ENCODE results near the gene TSPAN18.

The TSPAN18 gene

GRCh38 chr11:44903518-44903917 is 176.8 kb downstream of the TSPAN18 start:
- DNase-seq: no peak

- no peak for DNase-seq
Measured at GRCh38 chr11:44904261-44905020, 177.7 kb downstream of the TSPAN18 start.

GRCh38 chr11:44905131-44905866 is 178.5 kb downstream of the TSPAN18 start:
- no peak for DNase-seq

DNA sequence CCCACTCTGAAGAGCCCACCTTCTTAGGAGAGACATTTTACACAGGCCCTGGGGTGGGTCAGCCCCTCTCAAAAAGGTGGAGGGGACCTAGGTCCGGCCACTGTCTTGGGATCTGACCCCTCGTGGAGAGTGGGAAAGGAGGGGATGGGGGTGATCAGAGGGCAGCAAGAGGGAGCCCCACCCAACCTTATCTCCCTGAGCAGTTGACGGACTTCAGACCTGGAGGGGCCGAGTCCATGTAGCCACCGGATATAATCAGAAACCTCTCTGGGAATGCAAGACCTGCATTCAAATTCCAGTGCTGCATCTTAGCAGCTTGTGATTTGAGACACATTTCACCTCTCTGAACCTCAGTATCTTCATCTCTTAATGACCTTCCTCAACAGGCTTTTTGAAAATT is 179.9 kb downstream of the TSPAN18 start:
- no peak for DNase-seq

DNA sequence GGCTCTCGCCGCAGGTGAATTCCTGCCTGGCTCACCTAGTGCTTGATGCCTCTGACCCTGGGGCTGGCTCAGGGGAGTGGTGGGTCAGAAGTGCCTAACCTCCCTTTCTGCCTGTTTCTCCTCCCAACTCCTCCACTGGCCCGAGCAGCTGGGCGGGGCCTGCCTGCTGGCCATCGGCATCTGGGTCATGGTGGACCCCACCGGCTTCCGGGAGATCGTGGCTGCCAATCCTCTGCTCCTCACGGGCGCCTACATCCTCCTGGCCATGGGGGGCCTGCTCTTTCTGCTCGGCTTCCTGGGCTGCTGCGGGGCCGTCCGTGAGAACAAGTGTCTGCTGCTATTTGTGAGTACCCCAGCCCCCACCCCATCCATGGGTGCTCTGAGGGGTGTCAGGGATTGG is 182.8 kb downstream of the TSPAN18 start:
- DNase-seq: no peak

DNA sequence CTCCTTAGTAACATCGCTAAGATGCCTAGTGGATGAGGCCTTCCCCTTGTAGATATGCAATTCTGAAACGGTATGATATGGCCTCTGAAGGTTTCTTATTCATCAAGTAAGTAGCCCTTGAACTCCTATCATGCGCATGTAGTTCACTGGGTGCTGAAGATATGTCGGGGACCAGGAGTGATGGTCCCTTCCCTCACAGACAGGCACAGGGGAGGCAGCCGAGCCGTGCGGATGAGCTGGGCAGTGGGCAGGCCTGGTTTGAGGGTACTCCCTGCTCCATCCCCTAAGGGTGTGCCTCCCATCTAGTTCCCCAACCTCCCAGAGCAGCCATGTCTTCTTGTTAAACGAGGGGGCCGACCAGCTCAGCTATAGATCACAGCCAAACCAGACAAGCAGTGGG is 183.8 kb downstream of the TSPAN18 start:
- no peak for DNase-seq

DNA sequence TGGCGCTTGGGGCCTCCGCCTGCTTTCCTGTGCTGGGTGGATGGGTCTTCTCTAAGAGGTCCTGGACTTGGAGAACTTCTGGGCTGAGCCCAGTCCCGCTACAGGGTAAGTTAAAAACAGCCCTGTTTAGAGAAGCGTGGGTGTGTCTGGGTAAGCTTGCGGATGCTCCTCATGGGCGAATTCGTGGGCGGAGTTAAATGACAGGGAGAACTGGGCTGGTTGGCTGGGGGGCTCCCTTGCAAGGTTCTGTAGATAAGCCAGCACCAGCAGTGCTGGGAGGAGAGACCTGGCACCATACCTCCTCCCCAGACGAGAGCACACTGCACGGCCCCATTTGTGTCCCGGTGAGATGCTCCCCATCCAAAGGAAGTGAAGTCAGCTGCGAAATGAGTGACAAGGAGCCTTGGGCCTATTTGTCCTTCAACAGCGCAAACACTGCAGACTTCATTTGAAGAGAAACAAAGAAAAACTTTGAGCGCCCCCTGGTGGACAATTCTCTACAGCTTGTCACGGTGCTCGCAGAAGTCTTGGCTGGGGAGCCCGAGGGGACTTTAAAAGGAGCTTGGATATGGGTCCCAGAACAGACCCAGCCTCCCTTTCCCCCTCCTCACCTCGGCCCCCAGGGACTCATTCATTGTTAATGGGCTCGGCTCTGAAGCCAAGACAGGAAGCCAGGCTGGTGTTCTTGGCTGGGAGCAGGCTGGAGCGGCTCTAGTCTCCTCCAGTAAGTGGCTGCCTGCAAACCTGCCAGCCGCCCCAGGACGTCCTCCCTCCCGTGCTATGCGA is 184.5 kb downstream of the TSPAN18 start:
- peak; percentile 78 to 83 for DNase-seq

GRCh38 chr11:44912270-44912987 is 185.7 kb downstream of the TSPAN18 start:
- no peak for DNase-seq

GRCh38 chr11:44913502-44913901 is 186.7 kb downstream of the TSPAN18 start:
- DNase-seq: no peak

- no peak for DNase-seq
Measured at GRCh38 chr11:44914105-44914504, 187.3 kb downstream of the TSPAN18 start.

GRCh38 chr11:44915004-44915403 is 188.2 kb downstream of the TSPAN18 start:
- no peak for DNase-seq

GRCh38 chr11:44915621-44916020 is 188.9 kb downstream of the TSPAN18 start:
- DNase-seq: peak in 1 of 2 donors; percentile 5

GRCh38 chr11:44916331-44916730 is 189.6 kb downstream of the TSPAN18 start:
- no peak for DNase-seq

- no peak for DNase-seq
Measured at GRCh38 chr11:44916801-44917385, 190.1 kb downstream of the TSPAN18 start.

DNA sequence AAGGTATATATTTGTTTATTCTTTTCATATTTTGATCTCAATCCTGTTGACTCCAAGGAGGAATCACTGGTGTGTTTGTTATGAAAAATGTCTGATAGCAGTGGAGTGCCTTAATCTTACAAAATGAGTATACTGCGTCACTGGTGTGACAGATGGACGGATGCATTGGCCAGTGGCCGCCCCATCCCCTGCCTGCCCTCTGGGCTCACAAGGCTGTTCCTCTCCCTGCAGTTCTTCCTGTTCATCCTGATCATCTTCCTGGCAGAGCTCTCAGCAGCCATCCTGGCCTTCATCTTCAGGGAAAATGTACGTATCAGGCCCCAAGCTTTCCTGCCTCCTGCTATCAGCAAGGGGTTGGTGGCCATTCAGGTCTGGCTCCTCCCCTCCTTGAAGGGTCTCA is 191.0 kb downstream of the TSPAN18 start:
- no peak for DNase-seq

- no peak for DNase-seq
Measured at GRCh38 chr11:44920451-44920850, 193.7 kb downstream of the TSPAN18 start.

GRCh38 chr11:44923115-44923514 is 196.4 kb downstream of the TSPAN18 start:
- DNase-seq: no peak

- no peak for DNase-seq
Measured at GRCh38 chr11:44923806-44924205, 197.0 kb downstream of the TSPAN18 start.

DNA sequence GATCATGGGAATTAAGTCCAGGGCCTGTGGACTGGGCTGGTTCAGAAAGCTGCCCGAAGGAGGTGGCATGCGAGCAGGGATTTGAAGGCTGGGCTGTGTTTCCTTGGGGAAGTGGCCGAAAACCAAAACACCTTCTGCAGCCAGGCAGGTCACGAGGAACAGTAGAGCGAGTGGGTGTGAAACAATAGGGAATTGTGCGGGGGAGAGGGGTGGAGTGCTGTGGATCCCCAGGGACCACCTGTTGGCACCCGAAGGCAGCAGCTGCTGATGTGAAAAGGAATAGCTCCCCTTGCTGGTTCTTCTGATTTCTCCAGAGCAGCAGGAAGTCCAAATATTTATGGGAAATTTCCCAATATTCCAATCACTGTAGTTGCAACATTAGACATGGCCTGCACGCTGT is 199.3 kb downstream of the TSPAN18 start:
- DNase-seq: no peak

- peak; percentile 83 to 88 for DNase-seq
Measured at GRCh38 chr11:44927174-44927661, 200.5 kb downstream of the TSPAN18 start.

DNA sequence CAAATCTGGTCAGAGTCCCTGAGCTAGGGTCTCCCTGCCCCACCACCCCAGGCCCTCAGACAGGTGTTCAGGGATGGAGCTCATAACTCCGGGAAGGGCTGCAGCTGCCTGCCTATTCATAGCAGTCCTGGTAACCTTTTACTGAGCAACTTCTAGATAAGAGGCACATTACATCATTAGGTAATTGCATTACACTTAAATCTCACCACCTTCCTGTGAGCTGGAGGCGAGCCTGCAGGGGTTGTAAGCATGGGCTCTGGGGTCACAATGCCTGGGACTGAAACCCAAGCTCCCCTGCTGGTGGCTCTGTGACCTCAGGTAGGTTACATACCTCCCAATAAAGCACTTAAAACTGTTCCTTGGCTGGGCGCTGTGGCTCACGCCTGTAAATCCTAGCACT is 201.4 kb downstream of the TSPAN18 start:
- no peak for DNase-seq

DNA sequence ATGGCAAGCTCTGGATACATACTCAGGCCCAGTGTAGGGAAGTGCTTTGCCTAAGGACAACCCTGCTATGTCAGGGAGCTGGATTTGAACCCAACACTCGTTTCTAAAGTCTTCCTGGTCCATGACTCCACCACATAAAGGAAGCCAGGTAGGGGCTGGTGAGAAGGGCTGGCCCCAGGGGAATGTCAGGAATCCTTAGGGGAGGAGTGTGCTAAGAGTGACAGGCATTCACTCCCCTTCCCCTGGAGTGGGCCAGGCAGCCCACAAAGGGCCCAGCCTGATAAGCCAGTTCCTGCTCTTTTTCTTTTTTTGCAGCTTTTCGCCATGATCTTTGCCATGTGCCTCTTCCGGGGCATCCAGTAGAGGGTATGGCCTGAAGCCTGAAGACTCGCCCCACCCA is 202.1 kb downstream of the TSPAN18 start:
- no peak for DNase-seq

Measured in hippocampal formation (tissue), 2 donors.